Hepatocyte (in vitro differentiated cells): ENCODE data around the gene TMC1. TPM values are rescaled to one million over a fixed set of nuclear protein-coding genes. Genes with fewer than 3 reads are reported as not detected.

Experiments used
- DNase-seq: peaks from one replicate; pipeline ENCODE4 v3.0.0-alpha.2; 2016; ENCODE audit warnings: low spot score
- H2AFZ ChIP-seq: fragments of 200-600 bp; sonication (generic); 2 replicates; pipeline ENCODE4 v1.6.0; 2016; ENCODE audit warnings: antibody characterized with exemption, mild to moderate bottlenecking
- H3K27ac ChIP-seq: fragments of 200-600 bp; sonication (generic); 2 replicates; pipeline ENCODE4 v1.5.1; 2016; ENCODE audit warnings: mild to moderate bottlenecking
- H3K27me3 ChIP-seq: fragments of 200-600 bp; sonication (generic); 2 replicates; pipeline ENCODE4 v1.6.1; 2016
- H3K36me3 ChIP-seq: fragments of 200-600 bp; sonication (generic); replicated peaks from 2 replicates; pipeline ENCODE4 v1.5.1; 2016; ENCODE audit warnings: low read depth; ENCODE audit not compliant: insufficient read depth
- H3K4me1 ChIP-seq: fragments of 200-600 bp; sonication (generic); 2 replicates; pipeline ENCODE4 v1.5.1; 2016; ENCODE audit warnings: mild to moderate bottlenecking, moderate library complexity; ENCODE audit not compliant: insufficient read depth
- H3K4me2 ChIP-seq: fragments of 200-600 bp; sonication (generic); 2 replicates; pipeline ENCODE4 v1.6.0; 2016
- H3K4me3 ChIP-seq: fragments of 200-600 bp; sonication (generic); 2 replicates; pipeline ENCODE4 v1.5.1; 2016; ENCODE audit warnings: mild to moderate bottlenecking
- H3K79me2 ChIP-seq: fragments of 200-600 bp; sonication (generic); 2 replicates; pipeline ENCODE4 v1.6.0; 2017; ENCODE audit warnings: mild to moderate bottlenecking
- H3K9me2 ChIP-seq: fragments of 200-600 bp; sonication (generic); replicated peaks from 2 replicates; pipeline ENCODE4 v1.6.0; 2017; ENCODE audit warnings: mild to moderate bottlenecking; ENCODE audit not compliant: insufficient read depth
- H3K9me3 ChIP-seq: fragments of 200-600 bp; sonication (generic); 2 replicates; pipeline ENCODE4 v1.5.1; 2016; ENCODE audit warnings: low read depth, mild to moderate bottlenecking
- H4K20me1 ChIP-seq: fragments of 200-600 bp; sonication (generic); 2 replicates; pipeline ENCODE4 v1.6.0; 2016; ENCODE audit warnings: mild to moderate bottlenecking; ENCODE audit not compliant: insufficient read depth, poor library complexity, severe bottlenecking
- EZH2 ChIP-seq: fragments of 200-600 bp; sonication (generic); IDR thresholded peaks from 2 replicates; pipeline ENCODE4 v1.6.1; 2016; ENCODE audit warnings: antibody characterized with exemption, mild to moderate bottlenecking, borderline replicate concordance
- EZH2phosphoT487 ChIP-seq: fragments of 200-600 bp; sonication (generic); IDR thresholded peaks from one replicate; pipeline ENCODE4 v1.6.1; 2018; ENCODE audit warnings: antibody characterized with exemption, mild to moderate bottlenecking, low read depth, moderate library complexity; ENCODE audit not compliant: unreplicated experiment, severe bottlenecking
- WGBS: methylation state at CpG from one replicate; pipeline ENCODE4 v1.1.6; 2016; ENCODE audit warnings: low lambda C conversion rate; ENCODE audit errors: missing lambda C conversion rate; 5-methylcytosine and 5-hydroxymethylcytosine counted together
- polyA plus RNA-seq: library from polyadenylated mRNA; unstranded; fragments of >200 nt; fragmentation: Nextera tagmentation; extraction: Ambion mirVana; gene quantifications from 2 replicates; pipeline ENCODE4 v1.2.1, GENCODE V29; 2016
- total RNA-seq: library from RNA; depleted of rRNA; stranded (reverse); fragments of >200 nt; gene quantifications from 2 replicates; pipeline ENCODE4 v1.2.3, GENCODE V29; 2014
- TF ChIP-seq, protein P1 (sequence below): fragments of 200-600 bp; sonication (generic); IDR thresholded peaks from 2 replicates; pipeline ENCODE4 v1.5.1; 2016; ENCODE audit warnings: antibody characterized with exemption, mild to moderate bottlenecking; ENCODE audit not compliant: poor library complexity

The TMC1 gene
- total and polyA plus RNA-seq, 2 experiments from 2014 or later, result 0.20 to 0.23 TPM

DNA sequence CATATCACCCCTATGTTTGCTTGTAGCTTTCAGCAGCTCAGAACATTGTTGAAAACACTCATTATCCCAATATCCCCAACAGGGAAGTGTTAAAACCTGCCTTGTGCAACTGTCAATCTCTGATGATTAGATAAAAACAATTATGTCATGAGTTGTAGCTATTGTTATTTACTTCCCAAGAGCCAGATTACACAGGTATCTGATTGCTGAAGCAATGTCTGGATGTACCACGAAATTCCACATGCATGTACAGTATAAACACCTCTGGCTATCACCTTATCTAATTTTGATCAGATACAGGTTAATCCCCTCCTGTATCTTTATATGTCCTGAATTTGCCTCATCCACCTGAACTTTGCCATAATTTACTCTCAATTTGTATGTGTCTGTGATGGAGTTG lies 38.7 kb downstream of the TMC1 start:
- TF ChIP-seq, protein P1, sequence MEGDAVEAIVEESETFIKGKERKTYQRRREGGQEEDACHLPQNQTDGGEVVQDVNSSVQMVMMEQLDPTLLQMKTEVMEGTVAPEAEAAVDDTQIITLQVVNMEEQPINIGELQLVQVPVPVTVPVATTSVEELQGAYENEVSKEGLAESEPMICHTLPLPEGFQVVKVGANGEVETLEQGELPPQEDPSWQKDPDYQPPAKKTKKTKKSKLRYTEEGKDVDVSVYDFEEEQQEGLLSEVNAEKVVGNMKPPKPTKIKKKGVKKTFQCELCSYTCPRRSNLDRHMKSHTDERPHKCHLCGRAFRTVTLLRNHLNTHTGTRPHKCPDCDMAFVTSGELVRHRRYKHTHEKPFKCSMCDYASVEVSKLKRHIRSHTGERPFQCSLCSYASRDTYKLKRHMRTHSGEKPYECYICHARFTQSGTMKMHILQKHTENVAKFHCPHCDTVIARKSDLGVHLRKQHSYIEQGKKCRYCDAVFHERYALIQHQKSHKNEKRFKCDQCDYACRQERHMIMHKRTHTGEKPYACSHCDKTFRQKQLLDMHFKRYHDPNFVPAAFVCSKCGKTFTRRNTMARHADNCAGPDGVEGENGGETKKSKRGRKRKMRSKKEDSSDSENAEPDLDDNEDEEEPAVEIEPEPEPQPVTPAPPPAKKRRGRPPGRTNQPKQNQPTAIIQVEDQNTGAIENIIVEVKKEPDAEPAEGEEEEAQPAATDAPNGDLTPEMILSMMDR, result no peak
- TF ChIP-seq EZH2, result no peak
- H4K20me1 ChIP-seq, result no peaks in the 10 kb centered on the region
- no peaks in the 10 kb centered on the region for H3K9me3 ChIP-seq
- no peaks in the 10 kb centered on the region for H3K36me3 ChIP-seq
- H3K4me1 ChIP-seq, result peaks cover 3% of the 10 kb centered on the region
- no peak overlapping the region for H3K4me3 ChIP-seq
- no peak for DNase-seq
- 53% methylated on average over 1 of the region's 1 CpG for WGBS
- no peaks in the 10 kb centered on the region for H3K27me3 ChIP-seq
- H2AFZ ChIP-seq, result no peak overlapping the region
- no peak overlapping the region for H3K27ac ChIP-seq
- H3K4me2 ChIP-seq, result no peak overlapping the region
- H3K79me2 ChIP-seq, result no peaks in the 10 kb centered on the region
- no peaks in the 10 kb centered on the region for H3K9me2 ChIP-seq

DNA sequence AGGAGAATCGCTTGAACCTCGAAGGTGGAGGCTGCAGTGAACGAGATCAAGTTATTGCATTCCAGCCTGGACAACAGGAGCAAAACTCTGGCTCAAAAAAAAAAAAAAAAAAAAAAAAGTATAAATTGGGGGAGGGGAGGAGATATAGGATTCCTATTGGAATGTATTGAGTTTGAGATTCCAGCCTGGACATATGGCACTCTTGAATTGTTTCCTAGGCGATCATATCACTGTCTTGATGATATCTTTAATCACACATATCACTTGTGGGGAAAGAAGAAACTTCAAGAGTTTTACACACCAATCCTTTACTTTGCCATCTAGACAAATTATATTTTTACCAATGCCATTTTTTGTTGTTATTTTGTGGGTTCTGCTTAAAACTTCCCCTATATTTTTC lies 42.4 kb downstream of the TMC1 start:
- Histone ChIP-seq H4K20me1 (no peaks in the 10 kb centered on the region), H3K4me2 (no peak overlapping the region), H3K36me3 (no peaks in the 10 kb centered on the region), H3K9me3 (no peaks in the 10 kb centered on the region), H2AFZ (no peak overlapping the region), H3K9me2 (no peaks in the 10 kb centered on the region), H3K27me3 (no peaks in the 10 kb centered on the region), H3K4me1 (no peaks in the 10 kb centered on the region), H3K4me3 (no peak overlapping the region), H3K79me2 (no peaks in the 10 kb centered on the region), H3K27ac (no peak overlapping the region)
- WGBS, result 89% methylated on average over 4 of the region's 4 CpGs
- DNase-seq, result no peak
- TF ChIP-seq, protein P1, result no peak
- TF ChIP-seq EZH2 (no peak), EZH2phosphoT487 (no peak)

DNA sequence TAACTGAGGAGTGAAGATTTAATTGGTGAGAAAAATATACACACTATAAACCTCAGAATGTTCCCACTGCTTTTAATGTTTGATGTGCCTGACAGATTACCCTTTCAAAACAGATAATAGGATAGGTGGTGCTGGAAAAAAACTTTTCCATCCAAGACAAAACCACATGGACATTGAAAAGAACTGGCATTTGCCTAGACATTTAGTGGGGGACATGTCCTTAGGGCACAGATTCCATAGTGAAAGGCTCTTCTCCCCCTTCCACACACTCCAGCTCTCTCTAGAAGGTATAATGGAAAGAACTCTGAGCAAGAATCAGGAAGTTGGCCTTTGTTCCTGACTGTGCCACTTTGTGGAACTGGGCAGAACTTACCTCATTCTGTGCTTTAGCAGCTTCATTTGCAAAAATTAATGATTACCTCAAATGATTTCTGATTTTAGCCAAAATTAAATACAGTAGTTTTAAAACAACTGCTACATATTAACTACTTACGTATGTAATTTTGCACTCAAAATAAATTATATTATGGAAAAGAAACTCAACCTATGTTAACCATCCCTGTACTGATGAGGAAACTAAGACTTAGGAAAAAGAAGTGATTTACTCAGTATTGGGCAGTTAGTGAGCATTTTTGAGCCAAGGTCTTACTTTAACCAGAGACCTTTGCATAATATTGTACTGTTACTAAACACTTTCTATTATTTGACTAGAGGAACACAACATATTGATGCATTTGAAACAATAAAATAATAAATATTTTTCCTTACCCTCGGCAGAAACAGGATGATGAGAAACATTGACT lies 43.3 kb downstream of the TMC1 start:
- H4K20me1 ChIP-seq, result no peaks in the 10 kb centered on the region
- no peaks in the 10 kb centered on the region for H3K9me2 ChIP-seq
- H3K79me2 ChIP-seq, result no peaks in the 10 kb centered on the region
- no peaks in the 10 kb centered on the region for H3K4me1 ChIP-seq
- H3K9me3 ChIP-seq, result no peaks in the 10 kb centered on the region
- no peaks in the 10 kb centered on the region for H3K27me3 ChIP-seq
- TF ChIP-seq EZH2phosphoT487 (no peak), EZH2 (no peak)
- TF ChIP-seq, protein P1, result no peak
- DNase-seq, result no peak
- H3K4me3 ChIP-seq, result no peak overlapping the region
- 94% methylated on average over 2 of the region's 2 CpGs for WGBS
- no peak overlapping the region for H3K4me2 ChIP-seq
- H2AFZ ChIP-seq, result no peak overlapping the region
- peak overlapping the region; percentile 23 for H3K27ac ChIP-seq
- no peaks in the 10 kb centered on the region for H3K36me3 ChIP-seq

DNA sequence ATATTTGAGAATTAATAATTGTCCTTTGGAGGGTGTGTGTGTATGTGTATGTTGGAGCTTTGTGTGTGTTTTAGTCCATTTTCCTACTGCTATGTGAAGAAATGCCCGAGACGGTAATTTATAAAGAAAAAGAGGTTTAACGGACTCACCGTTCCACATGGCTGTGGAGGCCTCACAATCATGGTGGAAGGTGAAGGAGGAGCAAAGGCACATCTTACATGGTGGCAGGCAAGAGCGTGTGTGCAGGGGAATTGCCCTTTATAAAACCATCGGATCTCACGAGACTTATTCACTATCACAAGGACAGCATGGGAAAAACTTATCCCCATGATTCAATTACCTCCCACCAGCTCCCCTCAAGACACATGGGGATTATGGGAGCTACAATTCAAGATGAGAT lies 44.1 kb downstream of the TMC1 start:
- WGBS, result 94% methylated on average over 7 of the region's 7 CpGs
- TF ChIP-seq EZH2 (no peak), EZH2phosphoT487 (no peak)
- TF ChIP-seq, protein P1, result no peak
- Histone ChIP-seq H3K4me2 (no peak overlapping the region), H3K9me3 (no peaks in the 10 kb centered on the region), H3K36me3 (no peaks in the 10 kb centered on the region), H3K4me3 (no peak overlapping the region), H4K20me1 (no peaks in the 10 kb centered on the region), H2AFZ (no peak overlapping the region), H3K79me2 (no peaks in the 10 kb centered on the region), H3K4me1 (no peaks in the 10 kb centered on the region), H3K27ac (no peak overlapping the region), H3K27me3 (no peaks in the 10 kb centered on the region), H3K9me2 (no peaks in the 10 kb centered on the region)
- no peak for DNase-seq
